HL-60 (cell line): ENCODE data around the gene TAOK3.

ENCODE experiments used
- CTCF ChIP-seq: IDR thresholded peaks from one replicate; pipeline ENCODE4 v1.5.1; 2011; ENCODE audit warnings: low read length, control low read depth, inconsistent platforms; ENCODE audit not compliant: insufficient read depth
- GABPA ChIP-seq: IDR thresholded peaks from 2 replicates; pipeline ENCODE4 v1.6.1; 2012; ENCODE audit warnings: low read depth
- POLR2AphosphoS5 ChIP-seq: IDR thresholded peaks from 2 replicates; pipeline ENCODE4 v1.6.1; 2012; ENCODE audit warnings: low read depth
- REST ChIP-seq: IDR thresholded peaks from 2 replicates; pipeline ENCODE4 v1.6.1; 2012; ENCODE audit warnings: low read depth; ENCODE audit not compliant: insufficient replicate concordance
- SPI1 ChIP-seq: IDR thresholded peaks from 2 replicates; pipeline ENCODE4 v1.6.1; 2012; ENCODE audit warnings: low read depth, mild to moderate bottlenecking, borderline replicate concordance

GRCh38 chr12:118188690-118189371 lies 183.9 kb downstream of the TAOK3 start:
- TF ChIP-seq CTCF (no peak), GABPA (no peak), SPI1 (peak; percentile 79; the same call in 1 of the 2 replicates), POLR2AphosphoS5 (no peak), REST (no peak)
